CD4-positive, alpha-beta T cell (primary cell): ENCODE measurements around the gene KIF3C. TPM values are rescaled to one million over a fixed set of nuclear protein-coding genes. Genes with fewer than 3 reads are reported as not detected.

Experiments used
- ATAC-seq: fragments of 200-7000 bp; cut with Tn5 transposase; one replicate; pipeline ENCODE4 v1.10.0; 2022; ENCODE audit warnings: mild to moderate bottlenecking; ENCODE audit not compliant: poor library complexity
- CTCF ChIA-PET: fragments of 350-600 bp; sonication (Branson Sonifier 250); formaldehyde crosslinking; loops from one replicate; lab custom pipeline; 2021; ENCODE audit warnings: antibody characterized with exemption, inconsistent platforms; lab: Charles Lee
- POLR2A ChIA-PET: fragments of 350-600 bp; sonication (Branson Sonifier 250); formaldehyde crosslinking; loops from one replicate; lab custom pipeline; 2021; ENCODE audit warnings: antibody characterized with exemption, inconsistent platforms; lab: Charles Lee
- DNase-seq, 14 experiments: peaks; one replicate each; pipeline ENCODE4 v3.0.0-alpha.2; 2013 to 2020; ENCODE audit warnings: mixed read lengths in 2 of 14
- H3K27ac ChIP-seq, 2 donors: one replicate each; pipeline versions ENCODE4 v1.5.1 to v1.7.0; 2013; ENCODE audit warnings: low read length in 2 of 2, low read depth in 1 of 2, mild to moderate bottlenecking in 1 of 2
- H3K27me3 ChIP-seq, 2 experiments: 1 replicate in 1 of 2; 2 replicates in 1 of 2; pipeline versions ENCODE4 v1.6.1 to v1.7.0; 2013; ENCODE audit warnings: low read length in 2 of 2, control low read depth in 1 of 2, mild to moderate bottlenecking in 1 of 2, moderate library complexity in 1 of 2; ENCODE audit not compliant: insufficient read depth in 2 of 2, control insufficient read depth in 1 of 2
- H3K36me3 ChIP-seq: one replicate; pipeline ENCODE4 v1.6.1; 2013; ENCODE audit warnings: low read length, control low read depth; ENCODE audit not compliant: insufficient read depth
- H3K4me1 ChIP-seq: one replicate; pipeline ENCODE4 v1.6.1; 2013; ENCODE audit warnings: low read length, control low read depth; ENCODE audit not compliant: insufficient read depth
- H3K4me3 ChIP-seq: one replicate; pipeline ENCODE4 v1.5.1; 2013; ENCODE audit warnings: mild to moderate bottlenecking, low read length, moderate library complexity
- H3K9me3 ChIP-seq, 2 experiments: 1 replicate in 1 of 2; 2 replicates in 1 of 2; pipeline versions ENCODE4 v1.6.1 to v1.7.0; 2013; ENCODE audit warnings: low read length in 2 of 2, mild to moderate bottlenecking in 2 of 2, control low read depth in 1 of 2, moderate library complexity in 1 of 2; ENCODE audit not compliant: control insufficient read depth in 1 of 2, insufficient read depth in 1 of 2
- H3K27ac Mint-ChIP-seq: one replicate; pipeline ENCODE4 v1.8.0; 2020; ENCODE audit warnings: mixed read lengths
- H3K27me3 Mint-ChIP-seq: one replicate; pipeline ENCODE4 v1.8.0; 2021; ENCODE audit warnings: mixed read lengths
- H3K36me3 Mint-ChIP-seq: one replicate; pipeline ENCODE4 v1.8.0; 2021; ENCODE audit warnings: low read depth, mixed read lengths
- H3K4me1 Mint-ChIP-seq: one replicate; pipeline ENCODE4 v1.8.0; 2021; ENCODE audit warnings: low read depth, mixed read lengths
- H3K4me3 Mint-ChIP-seq: one replicate; pipeline ENCODE4 v1.8.0; 2020; ENCODE audit warnings: mild to moderate bottlenecking, mixed read lengths
- H3K9me3 Mint-ChIP-seq: one replicate; pipeline ENCODE4 v1.8.0; 2020; ENCODE audit warnings: mixed read lengths
- CTCF ChIP-seq: fragments of 200-600 bp; IDR thresholded peaks from one replicate; pipeline ENCODE4 v1.8.0; 2022; ENCODE audit warnings: antibody characterized with exemption, mild to moderate bottlenecking
- intact Hi-C, 2 experiments: fragments of 100-400 bp; cut with DNase I in 1 of 2; cut with micrococcal nuclease in 1 of 2; formaldehyde crosslinking; loops; one replicate each; pipeline versions ENCODE4 v1.15.1 to v1.9.0; 2023 to 2025; cut with DNase I, micrococcal nuclease
- total RNA-seq, 174 experiments: library from RNA in 2 of 174; stranded (reverse) in 2 of 174; gene quantifications; one replicate each; pipeline ENCODE4 v1.2.3 and lab custom pipeline; 2021 to 2026

KIF3C gene
- total RNA-seq, 2 experiments from 2014 or later: 1.8 to 3.4 TPM

- no peaks in the 10 kb centered on the region for H3K9me3 Mint-ChIP-seq
- no peaks in the 10 kb centered on the region for H3K4me1 ChIP-seq
- POLR2A ChIA-PET: interaction anchor here (3.4 kb wide), 1 partner anchor 10 kb away, joined by 9 read pairs; the partner anchor contains the start of gene RAB10
Observed at GRCh38 chr2:26024260-26024659, 42.0 kb upstream of the KIF3C start.

GRCh38 chr2:26020231-26020640, 37.9 kb upstream of the KIF3C start:
- no peak for TF ChIP-seq CTCF
- Mint-ChIP-seq H3K27me3 (no peaks in the 10 kb centered on the region), H3K4me3 (no peak overlapping the region), H3K4me1 (no peaks in the 10 kb centered on the region), H3K36me3 (no peaks in the 10 kb centered on the region), H3K9me3 (no peaks in the 10 kb centered on the region), H3K27ac (no peak overlapping the region)
- H3K4me3 ChIP-seq: no peak overlapping the region
- CTCF ChIA-PET: no interaction called here
- intact Hi-C loops: no loop called here
- no peaks in the 10 kb centered on the region for H3K36me3 ChIP-seq
- DNase-seq: no peak
- H3K4me1 ChIP-seq: no peaks in the 10 kb centered on the region
- ATAC-seq: no peak
- no peaks in the 10 kb centered on the region for H3K9me3 ChIP-seq
- POLR2A ChIA-PET: no interaction called here
- H3K27me3 ChIP-seq: peaks cover 0 to 1% of the 10 kb centered on the region in 2 experiments
- no peak overlapping the region for H3K27ac ChIP-seq

More at GRCh38 chr2:26024260-26024659, 42.0 kb upstream of the KIF3C start:
- Histone ChIP-seq H3K27ac (no peak overlapping the region), H3K9me3 (no peaks in the 10 kb centered on the region), H3K36me3 (no peaks in the 10 kb centered on the region), H3K27me3 (peaks cover 0 to 4% of the 10 kb centered on the region in 2 experiments), H3K4me3 (no peak overlapping the region)
- Mint-ChIP-seq H3K27ac (no peak overlapping the region), H3K27me3 (no peaks in the 10 kb centered on the region), H3K4me3 (no peak overlapping the region), H3K4me1 (no peaks in the 10 kb centered on the region), H3K36me3 (no peaks in the 10 kb centered on the region)
- intact Hi-C loops: no loop called here
- no peak for ATAC-seq
- CTCF ChIA-PET: interaction anchor here (0.7 to 1.7 kb wide), 3 partner anchors 33 to 88 kb away, joined by 3 to 6 read pairs (median 5); no protein-coding TSS in a partner anchor
- TF ChIP-seq CTCF: no peak
- DNase-seq: no peak

- H3K9me3 Mint-ChIP-seq: no peaks in the 10 kb centered on the region
- H3K27ac Mint-ChIP-seq: no peak overlapping the region
- H3K4me1 ChIP-seq: no peaks in the 10 kb centered on the region
- intact Hi-C loops: no loop called here
- no peaks in the 10 kb centered on the region for H3K36me3 ChIP-seq
- ChIA-PET CTCF (interaction anchor here (0.9 kb wide), 1 partner anchor 27 kb away, joined by 3 read pairs; no protein-coding TSS in a partner anchor), POLR2A (interaction anchor here (0.5 to 1.4 kb wide), 3 partner anchors 15 to 840 kb away, joined by 3 to 4 read pairs (median 3); partner anchors contain the start of gene RAB10)
- ATAC-seq: no peak
- H3K9me3 ChIP-seq: no peaks in the 10 kb centered on the region
- no peaks in the 10 kb centered on the region for H3K27me3 ChIP-seq
- H3K4me3 Mint-ChIP-seq: no peak overlapping the region
- H3K4me1 Mint-ChIP-seq: no peaks in the 10 kb centered on the region
- DNase-seq: peak in 4 of 14 experiments; percentile 7 to 63 (median 41)
- H3K27ac ChIP-seq: no peak overlapping the region
- no peaks in the 10 kb centered on the region for H3K27me3 Mint-ChIP-seq
- no peak overlapping the region for H3K4me3 ChIP-seq
- H3K36me3 Mint-ChIP-seq: no peaks in the 10 kb centered on the region
- TF ChIP-seq CTCF: no peak
Observed at GRCh38 chr2:26018184-26019055, 36.1 kb upstream of the KIF3C start.
